ENCODE measurements around the gene ROCK2. TPM values are rescaled to one million over a fixed set of nuclear protein-coding genes. Genes with fewer than 3 reads are reported as not detected.

ROCK2 gene
- polyA plus RNA-seq, 2 donors: 3.4 to 5.4 TPM

GRCh38 chr2:11319939-11320338 is 24.5 kb downstream of the ROCK2 start:
- Histone ChIP-seq H3K4me1 (ENCODE audit: control insufficient read depth in 2 of 2, insufficient read depth in 2 of 2, low read length in 1 of 2) (no peaks in the 10 kb centered on the region), H3K9me3 (ENCODE audit: control insufficient read depth in 2 of 2, insufficient read depth in 1 of 2, low read depth in 1 of 2, low read length in 1 of 2) (no peaks in the 10 kb centered on the region), H3K27ac (ENCODE audit: low read depth in 2 of 2, low read length in 1 of 2) (no peak overlapping the region), H3K36me3 (ENCODE audit: control insufficient read depth in 2 of 2, insufficient read depth in 2 of 2, low read length in 1 of 2) (no peaks in the 10 kb centered on the region), H3K27me3 (ENCODE audit: control insufficient read depth in 1 of 2, insufficient read depth in 2 of 2, low read length in 2 of 2) (no peaks in the 10 kb centered on the region), H3K4me3 (ENCODE audit: low read depth in 1 of 2, low read length in 2 of 2) (no peak overlapping the region)

- WGBS, 2 donors: 93 to 98% methylated on average over 1 of the region's 1 CpG
- Histone ChIP-seq H3K4me3 (ENCODE audit: low read depth in 1 of 2, low read length in 2 of 2) (no peak overlapping the region), H3K4me1 (ENCODE audit: control insufficient read depth in 2 of 2, insufficient read depth in 2 of 2, low read length in 1 of 2) (no peaks in the 10 kb centered on the region), H3K27me3 (ENCODE audit: control insufficient read depth in 1 of 2, insufficient read depth in 2 of 2, low read length in 2 of 2) (no peaks in the 10 kb centered on the region), H3K36me3 (ENCODE audit: control insufficient read depth in 2 of 2, insufficient read depth in 2 of 2, low read length in 1 of 2) (no peaks in the 10 kb centered on the region), H3K9me3 (ENCODE audit: control insufficient read depth in 2 of 2, insufficient read depth in 1 of 2, low read depth in 1 of 2, low read length in 1 of 2) (no peaks in the 10 kb centered on the region), H3K27ac (ENCODE audit: low read depth in 2 of 2, low read length in 1 of 2) (no peak overlapping the region)
Observed at GRCh38 chr2:11315074-11315705, 29.2 kb downstream of the ROCK2 start.

GRCh38 chr2:11314487-11314886 is 29.9 kb downstream of the ROCK2 start:
- no peaks in the 10 kb centered on the region for H3K9me3 ChIP-seq (ENCODE audit: control insufficient read depth in 2 of 2, insufficient read depth in 1 of 2, low read depth in 1 of 2, low read length in 1 of 2)
- no peaks in the 10 kb centered on the region for H3K36me3 ChIP-seq (ENCODE audit: control insufficient read depth in 2 of 2, insufficient read depth in 2 of 2, low read length in 1 of 2)
- WGBS, 2 donors: 92 to 94% methylated on average over 1 of the region's 1 CpG
- H3K4me3 ChIP-seq (ENCODE audit: low read depth in 1 of 2, low read length in 2 of 2): no peak overlapping the region
- H3K27ac ChIP-seq (ENCODE audit: low read depth in 2 of 2, low read length in 1 of 2): no peak overlapping the region
- H3K4me1 ChIP-seq (ENCODE audit: control insufficient read depth in 2 of 2, insufficient read depth in 2 of 2, low read length in 1 of 2): no peaks in the 10 kb centered on the region
- no peaks in the 10 kb centered on the region for H3K27me3 ChIP-seq (ENCODE audit: control insufficient read depth in 1 of 2, insufficient read depth in 2 of 2, low read length in 2 of 2)

GRCh38 chr2:11312770-11313471 is 31.5 kb downstream of the ROCK2 start:
- Histone ChIP-seq H3K4me3 (ENCODE audit: low read depth in 1 of 2, low read length in 2 of 2) (no peak overlapping the region), H3K36me3 (ENCODE audit: control insufficient read depth in 2 of 2, insufficient read depth in 2 of 2, low read length in 1 of 2) (no peaks in the 10 kb centered on the region), H3K27ac (ENCODE audit: low read depth in 2 of 2, low read length in 1 of 2) (no peak overlapping the region), H3K9me3 (ENCODE audit: control insufficient read depth in 2 of 2, insufficient read depth in 1 of 2, low read depth in 1 of 2, low read length in 1 of 2) (no peaks in the 10 kb centered on the region), H3K4me1 (ENCODE audit: control insufficient read depth in 2 of 2, insufficient read depth in 2 of 2, low read length in 1 of 2) (no peaks in the 10 kb centered on the region), H3K27me3 (ENCODE audit: control insufficient read depth in 1 of 2, insufficient read depth in 2 of 2, low read length in 2 of 2) (no peaks in the 10 kb centered on the region)
- WGBS, 2 donors: 93 to 97% methylated on average over 6 of the region's 6 CpGs

GRCh38 chr2:11311543-11311942 is 32.9 kb downstream of the ROCK2 start:
- H3K4me1 ChIP-seq (ENCODE audit: control insufficient read depth in 2 of 2, insufficient read depth in 2 of 2, low read length in 1 of 2): no peaks in the 10 kb centered on the region
- H3K27ac ChIP-seq (ENCODE audit: low read depth in 2 of 2, low read length in 1 of 2): no peak overlapping the region
- 81 to 84% methylated on average over 7 of the region's 7 CpGs for WGBS, 2 donors
- H3K4me3 ChIP-seq (ENCODE audit: low read depth in 1 of 2, low read length in 2 of 2): no peak overlapping the region
- no peaks in the 10 kb centered on the region for H3K36me3 ChIP-seq (ENCODE audit: control insufficient read depth in 2 of 2, insufficient read depth in 2 of 2, low read length in 1 of 2)
- H3K9me3 ChIP-seq (ENCODE audit: control insufficient read depth in 2 of 2, insufficient read depth in 1 of 2, low read depth in 1 of 2, low read length in 1 of 2): no peaks in the 10 kb centered on the region
- H3K27me3 ChIP-seq (ENCODE audit: control insufficient read depth in 1 of 2, insufficient read depth in 2 of 2, low read length in 2 of 2): no peaks in the 10 kb centered on the region

GRCh38 chr2:11310212-11310611 is 34.2 kb downstream of the ROCK2 start:
- no peak overlapping the region for H3K27ac ChIP-seq (ENCODE audit: low read depth in 2 of 2, low read length in 1 of 2)
- H3K4me3 ChIP-seq (ENCODE audit: low read depth in 1 of 2, low read length in 2 of 2): no peak overlapping the region
- no peaks in the 10 kb centered on the region for H3K4me1 ChIP-seq (ENCODE audit: control insufficient read depth in 2 of 2, insufficient read depth in 2 of 2, low read length in 1 of 2)
- no peaks in the 10 kb centered on the region for H3K9me3 ChIP-seq (ENCODE audit: control insufficient read depth in 2 of 2, insufficient read depth in 1 of 2, low read depth in 1 of 2, low read length in 1 of 2)
- 42 to 49% methylated on average over 5 of the region's 5 CpGs for WGBS, 2 donors
- H3K27me3 ChIP-seq (ENCODE audit: control insufficient read depth in 1 of 2, insufficient read depth in 2 of 2, low read length in 2 of 2): no peaks in the 10 kb centered on the region
- H3K36me3 ChIP-seq (ENCODE audit: control insufficient read depth in 2 of 2, insufficient read depth in 2 of 2, low read length in 1 of 2): no peaks in the 10 kb centered on the region

GRCh38 chr2:11309706-11310105 is 34.7 kb downstream of the ROCK2 start:
- Histone ChIP-seq H3K9me3 (ENCODE audit: control insufficient read depth in 2 of 2, insufficient read depth in 1 of 2, low read depth in 1 of 2, low read length in 1 of 2) (no peaks in the 10 kb centered on the region), H3K36me3 (ENCODE audit: control insufficient read depth in 2 of 2, insufficient read depth in 2 of 2, low read length in 1 of 2) (no peaks in the 10 kb centered on the region), H3K27me3 (ENCODE audit: control insufficient read depth in 1 of 2, insufficient read depth in 2 of 2, low read length in 2 of 2) (no peaks in the 10 kb centered on the region), H3K4me3 (ENCODE audit: low read depth in 1 of 2, low read length in 2 of 2) (no peak overlapping the region), H3K27ac (ENCODE audit: low read depth in 2 of 2, low read length in 1 of 2) (no peak overlapping the region), H3K4me1 (ENCODE audit: control insufficient read depth in 2 of 2, insufficient read depth in 2 of 2, low read length in 1 of 2) (no peaks in the 10 kb centered on the region)
- 67 to 78% methylated on average over 5 of the region's 5 CpGs for whole genome bisulfite sequencing, 2 donors

- no peaks in the 10 kb centered on the region for H3K9me3 ChIP-seq (ENCODE audit: control insufficient read depth in 2 of 2, insufficient read depth in 1 of 2, low read depth in 1 of 2, low read length in 1 of 2)
- no peaks in the 10 kb centered on the region for H3K4me1 ChIP-seq (ENCODE audit: control insufficient read depth in 2 of 2, insufficient read depth in 2 of 2, low read length in 1 of 2)
- no peak overlapping the region for H3K4me3 ChIP-seq (ENCODE audit: low read depth in 1 of 2, low read length in 2 of 2)
- no peaks in the 10 kb centered on the region for H3K36me3 ChIP-seq (ENCODE audit: control insufficient read depth in 2 of 2, insufficient read depth in 2 of 2, low read length in 1 of 2)
- H3K27ac ChIP-seq (ENCODE audit: low read depth in 2 of 2, low read length in 1 of 2): no peak overlapping the region
- H3K27me3 ChIP-seq (ENCODE audit: control insufficient read depth in 1 of 2, insufficient read depth in 2 of 2, low read length in 2 of 2): no peaks in the 10 kb centered on the region
- WGBS, 2 donors: 98 to 99% methylated on average over 18 of the region's 18 CpGs
Observed at GRCh38 chr2:11307764-11308415, 36.5 kb downstream of the ROCK2 start.

- H3K9me3 ChIP-seq (ENCODE audit: control insufficient read depth in 2 of 2, insufficient read depth in 1 of 2, low read depth in 1 of 2, low read length in 1 of 2): no peaks in the 10 kb centered on the region
- H3K4me3 ChIP-seq (ENCODE audit: low read depth in 1 of 2, low read length in 2 of 2): no peak overlapping the region
- no peaks in the 10 kb centered on the region for H3K27me3 ChIP-seq (ENCODE audit: control insufficient read depth in 1 of 2, insufficient read depth in 2 of 2, low read length in 2 of 2)
- H3K36me3 ChIP-seq (ENCODE audit: control insufficient read depth in 2 of 2, insufficient read depth in 2 of 2, low read length in 1 of 2): no peaks in the 10 kb centered on the region
- H3K27ac ChIP-seq (ENCODE audit: low read depth in 2 of 2, low read length in 1 of 2): no peak overlapping the region
- WGBS, 2 donors: 40 to 53% methylated on average over 1 of the region's 1 CpG
- no peaks in the 10 kb centered on the region for H3K4me1 ChIP-seq (ENCODE audit: control insufficient read depth in 2 of 2, insufficient read depth in 2 of 2, low read length in 1 of 2)
Observed at GRCh38 chr2:11305958-11306357, 38.5 kb downstream of the ROCK2 start.
